RWPE1 (cell line): ENCODE results near the gene SLC6A9.

Source experiments
- CTCF ChIA-PET: fragments of 350-600 bp; sonication (Branson Sonifier 250); formaldehyde crosslinking; extraction: SDS; loops from one replicate; lab custom pipeline; 2021; lab: Yijun Ruan, JAX
- POLR2A ChIA-PET: fragments of 400-600 bp; formaldehyde crosslinking; extraction: SDS; loops from one replicate; lab custom pipeline; 2020; ENCODE audit warnings: antibody characterized with exemption; ENCODE audit not compliant: low non-redundant PET; lab: Yijun Ruan, JAX
- DNase-seq: peaks from one replicate; pipeline ENCODE4 v3.0.0; 2012; ENCODE audit warnings: low spot score
- H3K27ac ChIP-seq: fragments of 450-650 bp; 2 replicates; pipeline ENCODE4 v1.5.1; 2017
- TF ChIP-seq, protein P1 (sequence below): fragments of 450-650 bp; conservative IDR thresholded peaks from 2 replicates; pipeline ENCODE4 v1.5.1; 2017; ENCODE audit warnings: low read depth, mild to moderate bottlenecking

Gene SLC6A9

DNA sequence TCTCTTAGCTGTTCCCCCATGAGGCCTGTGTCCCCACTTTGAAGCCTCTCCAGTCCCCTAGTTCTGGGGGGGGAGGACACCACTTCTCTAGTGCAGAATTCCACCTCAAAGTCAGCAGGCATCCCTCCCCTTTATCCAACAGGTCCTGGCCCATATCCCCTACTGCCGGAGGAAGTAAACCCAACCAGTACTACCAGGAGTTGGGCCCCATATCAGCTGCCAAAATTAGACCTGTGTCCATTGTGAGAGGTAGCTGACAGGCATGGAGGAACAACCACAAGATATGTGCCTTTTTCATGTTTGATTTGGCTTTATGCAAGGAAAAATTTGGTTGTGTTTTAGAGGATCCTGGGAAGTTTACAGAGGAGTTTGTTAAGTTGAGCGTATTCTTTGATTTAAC lies 22.1 kb upstream of the SLC6A9 start:
- TF ChIP-seq, protein P1, sequence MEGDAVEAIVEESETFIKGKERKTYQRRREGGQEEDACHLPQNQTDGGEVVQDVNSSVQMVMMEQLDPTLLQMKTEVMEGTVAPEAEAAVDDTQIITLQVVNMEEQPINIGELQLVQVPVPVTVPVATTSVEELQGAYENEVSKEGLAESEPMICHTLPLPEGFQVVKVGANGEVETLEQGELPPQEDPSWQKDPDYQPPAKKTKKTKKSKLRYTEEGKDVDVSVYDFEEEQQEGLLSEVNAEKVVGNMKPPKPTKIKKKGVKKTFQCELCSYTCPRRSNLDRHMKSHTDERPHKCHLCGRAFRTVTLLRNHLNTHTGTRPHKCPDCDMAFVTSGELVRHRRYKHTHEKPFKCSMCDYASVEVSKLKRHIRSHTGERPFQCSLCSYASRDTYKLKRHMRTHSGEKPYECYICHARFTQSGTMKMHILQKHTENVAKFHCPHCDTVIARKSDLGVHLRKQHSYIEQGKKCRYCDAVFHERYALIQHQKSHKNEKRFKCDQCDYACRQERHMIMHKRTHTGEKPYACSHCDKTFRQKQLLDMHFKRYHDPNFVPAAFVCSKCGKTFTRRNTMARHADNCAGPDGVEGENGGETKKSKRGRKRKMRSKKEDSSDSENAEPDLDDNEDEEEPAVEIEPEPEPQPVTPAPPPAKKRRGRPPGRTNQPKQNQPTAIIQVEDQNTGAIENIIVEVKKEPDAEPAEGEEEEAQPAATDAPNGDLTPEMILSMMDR = no peak
- ChIA-PET POLR2A (no interaction called here), CTCF (no interaction called here)
- no peak overlapping the region for H3K27ac ChIP-seq
- DNase-seq = no peak

DNA sequence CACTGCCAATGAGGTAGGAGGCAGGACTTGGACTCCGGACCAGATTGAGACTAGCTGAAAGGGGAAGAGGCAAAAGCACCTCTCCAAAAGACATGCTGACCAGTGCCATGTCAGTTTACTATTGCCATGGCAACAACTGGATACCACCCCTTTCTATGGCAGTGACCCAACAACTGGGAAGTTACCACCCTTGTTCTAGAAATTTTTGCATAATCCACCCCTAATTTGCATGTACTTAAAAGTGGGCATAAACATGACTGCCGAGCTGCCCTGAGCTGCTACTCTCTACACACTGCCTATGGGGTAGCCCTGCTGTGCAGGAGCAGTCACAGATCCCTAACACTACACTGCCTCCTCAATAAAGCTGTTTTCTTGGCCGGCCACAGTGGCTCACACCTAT lies 19.0 kb upstream of the SLC6A9 start:
- POLR2A ChIA-PET = no interaction called here
- H3K27ac ChIP-seq = peak overlapping the region; percentile 80
- CTCF ChIA-PET = interaction anchor here (0.5 kb wide), 1 partner anchor 319 kb away, joined by 3 read pairs; no protein-coding TSS in a partner anchor
- TF ChIP-seq, protein P1 = no peak
- no peak for DNase-seq

DNA sequence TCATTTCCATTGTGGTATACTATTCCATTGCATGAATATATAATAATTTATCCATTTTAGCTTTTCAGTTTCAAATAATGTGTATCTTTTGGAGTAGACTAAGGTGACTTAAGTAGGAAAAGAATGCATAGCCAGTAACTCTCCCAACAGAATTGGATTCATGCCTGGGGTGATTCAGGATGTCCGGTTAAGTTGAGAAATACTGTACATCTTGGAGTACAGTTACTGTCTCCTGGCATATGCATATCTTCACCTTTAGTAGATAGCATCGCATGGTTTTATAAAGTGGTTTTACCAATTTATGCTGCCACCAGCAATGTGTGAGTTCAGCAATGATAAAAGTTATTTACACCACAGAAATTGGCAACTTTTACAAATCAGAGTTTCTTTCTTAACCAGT lies 18.6 kb upstream of the SLC6A9 start:
- DNase-seq = peak; percentile 78
- TF ChIP-seq, protein P1 = no peak
- ChIA-PET POLR2A (no interaction called here), CTCF (interaction anchor here (0.7 kb wide), 1 partner anchor 10 kb away, joined by 4 read pairs; no protein-coding TSS in a partner anchor)
- peak overlapping the region; percentile 91 for H3K27ac ChIP-seq

DNA sequence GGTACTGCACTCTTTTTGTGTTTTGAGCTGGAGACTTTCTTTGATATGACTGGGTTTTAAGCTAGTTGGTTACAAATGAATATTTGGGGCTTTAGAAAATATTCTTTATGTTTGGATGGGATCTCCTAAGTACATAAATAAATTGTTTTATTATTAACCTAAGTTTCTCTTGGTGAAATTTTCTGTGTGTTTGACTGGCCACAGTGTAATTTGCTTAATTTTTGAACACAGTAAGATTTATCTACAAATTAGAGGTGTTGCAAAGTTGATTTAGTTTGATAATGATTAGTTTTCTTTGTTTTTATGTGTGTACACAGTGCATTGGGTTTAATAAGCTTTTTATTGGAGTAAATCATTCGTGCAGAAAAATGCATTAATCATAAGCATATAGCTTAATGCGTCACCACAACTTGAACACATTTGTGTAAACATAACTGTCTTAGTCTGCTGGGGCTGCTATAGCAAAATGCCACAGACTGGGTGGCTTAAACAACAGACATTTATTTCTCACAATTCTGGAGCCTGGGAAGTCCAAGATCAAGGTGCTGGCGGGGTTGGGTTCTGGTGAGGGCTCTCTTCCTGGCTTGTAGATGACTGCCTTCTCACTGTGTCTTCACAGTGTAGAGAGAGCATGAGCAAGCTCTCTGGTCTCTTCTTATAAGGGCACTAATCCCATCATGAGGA lies 17.4 kb upstream of the SLC6A9 start:
- ChIA-PET CTCF (interaction anchor here (0.5 to 2.2 kb wide), 13 partner anchors 7 to 1217 kb away, joined by 3 to 8 read pairs (median 5); no protein-coding TSS in a partner anchor), POLR2A (no interaction called here)
- no peak for DNase-seq
- H3K27ac ChIP-seq = peak overlapping the region; percentile 91
- TF ChIP-seq, protein P1 = no peak

DNA sequence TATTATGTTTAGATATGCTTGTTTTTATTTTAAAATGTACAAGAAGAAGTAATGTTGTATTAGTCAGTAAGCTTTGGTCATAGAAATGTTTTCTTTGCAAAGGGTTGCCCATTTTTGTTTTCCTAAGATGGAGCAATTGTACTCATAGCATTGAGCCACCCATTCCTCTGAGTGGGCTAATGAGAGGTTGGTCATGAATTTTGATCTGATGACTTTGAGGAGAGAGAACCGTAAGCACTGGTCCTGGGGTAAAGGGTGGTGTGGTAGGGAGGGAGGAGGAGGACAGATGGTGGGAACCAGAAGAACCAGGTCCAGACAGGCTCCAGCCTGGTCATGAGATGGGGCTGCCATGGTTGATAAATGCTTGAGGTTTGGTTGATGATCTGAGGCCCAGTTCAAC lies 15.9 kb upstream of the SLC6A9 start:
- POLR2A ChIA-PET = no interaction called here
- H3K27ac ChIP-seq = peak overlapping the region; percentile 82
- DNase-seq = no peak
- TF ChIP-seq, protein P1 = no peak
- CTCF ChIA-PET = interaction anchor here (0.5 to 2.2 kb wide), 8 partner anchors 11 to 283 kb away, joined by 3 to 8 read pairs (median 6); partner anchors contain the start of gene SLC6A9

DNA sequence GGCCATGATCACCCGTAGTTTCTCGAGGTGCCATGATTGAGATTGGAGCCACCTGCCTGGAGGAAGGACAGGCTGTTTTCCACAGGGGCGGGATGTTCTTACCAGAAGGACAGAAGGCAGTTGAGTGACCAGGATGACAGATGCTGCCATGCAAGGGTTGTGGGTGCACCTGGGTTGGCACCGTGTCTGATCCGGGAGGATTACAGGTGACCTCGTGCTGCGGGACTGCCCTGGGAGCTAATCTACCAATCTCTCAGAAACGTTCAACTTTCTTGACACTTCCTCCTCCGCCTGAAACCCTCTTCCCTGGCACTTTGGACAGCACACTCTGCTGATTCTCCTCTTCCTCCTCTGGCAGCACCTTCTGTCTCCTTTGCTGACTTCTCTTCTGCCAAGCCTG lies 13.8 kb upstream of the SLC6A9 start:
- ChIA-PET POLR2A (no interaction called here), CTCF (interaction anchor here (0.6 kb wide), 1 partner anchor 8 kb away, joined by 4 read pairs; no protein-coding TSS in a partner anchor)
- no peak for DNase-seq

More for the DNA sequence above, 13.8 kb upstream of the SLC6A9 start:
- H3K27ac ChIP-seq = no peak overlapping the region
- TF ChIP-seq, protein P1 = no peak
